SK-N-SH (cell line): Measurements from ENCODE around the gene OR10A4. TPM values are rescaled to one million over a fixed set of nuclear protein-coding genes. Genes with fewer than 3 reads are reported as not detected.

Source experiments
- CTCF ChIA-PET: fragments of 300-600, 350-600 bp; formaldehyde crosslinking; extraction: SDS; loops from one replicate; lab custom pipeline; 2021; lab: Yijun Ruan, JAX
- POLR2A ChIA-PET: fragments of 350-600 bp; sonication (Branson Sonifier 250); formaldehyde crosslinking; extraction: SDS; loops from one replicate; lab custom pipeline; 2020; ENCODE audit warnings: antibody characterized with exemption, inconsistent platforms; lab: Yijun Ruan, JAX
- DNase-seq: peaks from one replicate; pipeline ENCODE4 v3.0.0; 2012
- H2AFZ ChIP-seq: fragments of 200-600 bp; sonication (generic); 2 replicates; pipeline ENCODE4 v1.8.1; 2016; ENCODE audit warnings: antibody characterized with exemption, mild to moderate bottlenecking, low read depth
- H3F3A ChIP-seq: fragments of 200-600 bp; sonication (generic); replicated peaks from 2 replicates; pipeline ENCODE3; 2016; ENCODE audit warnings: antibody characterized with exemption, mild to moderate bottlenecking; ENCODE audit not compliant: insufficient read depth
- H3K27ac ChIP-seq, 2 experiments: fragments of 200-500 bp in 1 of 2; fragments of 200-600 bp in 1 of 2; sonication (Bioruptor generic) in 1 of 2; sonication (generic), shearing (Covaris generic) in 1 of 2; 2 replicates each; pipeline versions ENCODE4 v1.5.1 to v1.6.1; 2014 to 2016; ENCODE audit warnings: low read depth in 2 of 2, inconsistent platforms in 1 of 2, low read length in 1 of 2, mild to moderate bottlenecking in 1 of 2, mixed read lengths in 1 of 2
- H3K27me3 ChIP-seq: fragments of 200-600 bp; sonication (generic), shearing (Covaris generic); 2 replicates; pipeline ENCODE4 v1.6.1; 2016; ENCODE audit warnings: mixed run types; ENCODE audit not compliant: insufficient read depth
- H3K36me3 ChIP-seq, 2 experiments: fragments of 200-500 bp in 1 of 2; fragments of 200-600 bp in 1 of 2; sonication (Bioruptor generic) in 1 of 2; sonication (generic) in 1 of 2; replicated peaks in 1 of 2; 2 replicates each; pipeline versions ENCODE3 to v1.5.1; 2014 to 2016; ENCODE audit warnings: low read length in 1 of 2, mild to moderate bottlenecking in 1 of 2; ENCODE audit not compliant: insufficient read depth in 2 of 2, control insufficient read depth in 1 of 2
- H3K4me1 ChIP-seq, 2 experiments: fragments of 200-500 bp in 1 of 2; fragments of 200-600 bp in 1 of 2; sonication (Bioruptor generic) in 1 of 2; sonication (generic), shearing (Covaris generic) in 1 of 2; 2 replicates each; pipeline versions ENCODE4 v1.5.1 to v1.6.1; 2014 to 2016; ENCODE audit warnings: low read depth in 1 of 2, low read length in 1 of 2, mixed run types in 1 of 2; ENCODE audit not compliant: insufficient read depth in 2 of 2, control insufficient read depth in 1 of 2
- H3K4me2 ChIP-seq: fragments of 200-600 bp; sonication (generic), shearing (Covaris generic); 2 replicates; pipeline ENCODE4 v1.6.1; 2017; ENCODE audit warnings: mixed run types
- H3K4me3 ChIP-seq, 2 experiments: fragments of 200-500 bp in 1 of 2; fragments of 200-600 bp in 1 of 2; sonication (Bioruptor generic) in 1 of 2; sonication (generic), shearing (Covaris generic) in 1 of 2; 2 replicates each; pipeline versions ENCODE4 v1.5.1 to v1.8.1; 2014 to 2016; ENCODE audit warnings: low read depth in 2 of 2, inconsistent platforms in 1 of 2, low read length in 1 of 2, mild to moderate bottlenecking in 1 of 2, mixed read lengths in 1 of 2, moderate library complexity in 1 of 2
- H3K79me2 ChIP-seq: fragments of 200-600 bp; sonication (generic); 2 replicates; pipeline ENCODE4 v1.8.1; 2017; ENCODE audit warnings: mild to moderate bottlenecking; ENCODE audit not compliant: insufficient read depth
- H3K9ac ChIP-seq: fragments of 200-600 bp; sonication (generic); 2 replicates; pipeline ENCODE4 v1.6.1; 2017; ENCODE audit warnings: mixed run types
- H3K9me2 ChIP-seq: fragments of 200-600 bp; sonication (generic); 2 replicates; pipeline ENCODE4 v1.6.1; 2017; ENCODE audit warnings: mixed run types
- H3K9me3 ChIP-seq: fragments of 200-600 bp; sonication (generic); 2 replicates; pipeline ENCODE4 v1.6.1; 2017; ENCODE audit warnings: mixed run types, mild to moderate bottlenecking, moderate library complexity
- H4K20me1 ChIP-seq: fragments of 200-600 bp; sonication (generic); 2 replicates; pipeline ENCODE4 v1.6.1; 2017; ENCODE audit warnings: mild to moderate bottlenecking, mixed run types; ENCODE audit not compliant: insufficient read depth
- CHD2 ChIP-seq: fragments of 150-350 bp; IDR thresholded peaks from 2 replicates; pipeline ENCODE4 v1.6.1; 2018; ENCODE audit warnings: low read length; ENCODE audit not compliant: partially characterized antibody
- ELF1 ChIP-seq: IDR thresholded peaks from 2 replicates; pipeline ENCODE4 v1.4.0; 2012
- EZH2phosphoT487 ChIP-seq: fragments of 200-600 bp; sonication (generic); IDR thresholded peaks from 2 replicates; pipeline ENCODE4 v1.6.1; 2017; ENCODE audit warnings: low read depth, mixed run types, mild to moderate bottlenecking, antibody characterized with exemption, moderate library complexity, borderline replicate concordance
- FOSL2 ChIP-seq: IDR thresholded peaks from 2 replicates; pipeline ENCODE4 v1.4.0; 2012; ENCODE audit warnings: low read depth, mild to moderate bottlenecking, moderate library complexity, borderline replicate concordance
- FOXM1 ChIP-seq: IDR thresholded peaks from 2 replicates; pipeline ENCODE4 v1.4.0; 2012; ENCODE audit warnings: low read depth, mild to moderate bottlenecking
- GABPA ChIP-seq: IDR thresholded peaks from 2 replicates; pipeline ENCODE4 v1.4.0; 2012; ENCODE audit warnings: low read depth, mild to moderate bottlenecking
- GATA2 ChIP-seq: sonication (generic); formaldehyde crosslinking; IDR thresholded peaks from 2 replicates; pipeline ENCODE4 v1.5.0; 2020; ENCODE audit warnings: mild to moderate bottlenecking, missing genetic modification reagents
- JUND ChIP-seq: IDR thresholded peaks from 2 replicates; pipeline ENCODE4 v1.4.0; 2012
- MXI1 ChIP-seq: IDR thresholded peaks from 2 replicates; pipeline ENCODE4 v1.6.1; 2012; ENCODE audit warnings: mild to moderate bottlenecking, low read depth, low read length, improper control_type of control experiment
- POLR2AphosphoS5 ChIP-seq: IDR thresholded peaks from 2 replicates; pipeline ENCODE4 v1.6.1; 2012; ENCODE audit warnings: low read depth, low read length
- RAD21 ChIP-seq: IDR thresholded peaks from 2 replicates; pipeline ENCODE4 v1.6.1; 2012; ENCODE audit warnings: mild to moderate bottlenecking, low read length
- RCOR1 ChIP-seq: fragments of 150-350 bp; IDR thresholded peaks from 2 replicates; pipeline ENCODE4 v1.6.1; 2017; ENCODE audit warnings: antibody characterized with exemption, low read length
- REST ChIP-seq: IDR thresholded peaks from 2 replicates; pipeline ENCODE4 v1.6.1; 2012; ENCODE audit warnings: mild to moderate bottlenecking, low read depth, low read length, moderate library complexity
- RFX5 ChIP-seq: IDR thresholded peaks from 2 replicates; pipeline ENCODE4 v1.6.1; 2012; ENCODE audit warnings: mild to moderate bottlenecking, improper control_type of control experiment, low read length
- RXRA ChIP-seq: IDR thresholded peaks from 2 replicates; pipeline ENCODE4 v1.4.0; 2012; ENCODE audit warnings: low read depth, mild to moderate bottlenecking, borderline replicate concordance
- SIN3A ChIP-seq: IDR thresholded peaks from 2 replicates; pipeline ENCODE4 v1.6.1; 2012; ENCODE audit warnings: low read depth, mild to moderate bottlenecking, low read length, moderate library complexity, borderline replicate concordance
- SMC3 ChIP-seq: IDR thresholded peaks from 2 replicates; pipeline ENCODE4 v1.6.1; 2012; ENCODE audit warnings: low read depth, low read length, improper control_type of control experiment
- TEAD4 ChIP-seq: IDR thresholded peaks from 2 replicates; pipeline ENCODE4 v1.4.0; 2012; ENCODE audit warnings: mild to moderate bottlenecking, borderline replicate concordance; ENCODE audit not compliant: insufficient read depth
- USF1 ChIP-seq: IDR thresholded peaks from 2 replicates; pipeline ENCODE4 v1.4.0; 2012; ENCODE audit warnings: low read depth, borderline replicate concordance
- USF2 ChIP-seq: fragments of 150-350 bp; IDR thresholded peaks from 2 replicates; pipeline ENCODE4 v1.6.1; 2017; ENCODE audit warnings: antibody characterized with exemption, low read length, low read depth, borderline replicate concordance
- YY1 ChIP-seq: IDR thresholded peaks from 2 replicates; pipeline ENCODE4 v1.4.0; 2012; ENCODE audit warnings: low read depth, mild to moderate bottlenecking
- WGBS: methylation state at CpG from one replicate; pipeline ENCODE4 v1.1.6; 2017; ENCODE audit warnings: low lambda C conversion rate; 5-methylcytosine and 5-hydroxymethylcytosine counted together
- polyA plus RNA-seq, 3 experiments: library from polyadenylated mRNA; depleted of rRNA; stranded (reverse); fragments of >200 nt; gene quantifications; 2 replicates each; pipeline ENCODE4 v1.2.3, GENCODE V29; 2012
- TF ChIP-seq, protein P1 (sequence below): IDR thresholded peaks from 2 replicates; pipeline ENCODE4 v1.4.0; 2012; ENCODE audit warnings: low read depth
- TF ChIP-seq, protein P2 (sequence below): fragments of 200-600 bp; sonication (generic); IDR thresholded peaks from 2 replicates; pipeline ENCODE4 v1.6.1; 2017; ENCODE audit warnings: antibody characterized with exemption, mild to moderate bottlenecking, moderate library complexity
- TF ChIP-seq, protein P3 (sequence below): IDR thresholded peaks from 2 replicates; pipeline ENCODE4; 2012

OR10A4 gene
- polyA plus RNA-seq, 1 of the 3 experiments (the other 2 are of a cell fraction) = not detected

DNA sequence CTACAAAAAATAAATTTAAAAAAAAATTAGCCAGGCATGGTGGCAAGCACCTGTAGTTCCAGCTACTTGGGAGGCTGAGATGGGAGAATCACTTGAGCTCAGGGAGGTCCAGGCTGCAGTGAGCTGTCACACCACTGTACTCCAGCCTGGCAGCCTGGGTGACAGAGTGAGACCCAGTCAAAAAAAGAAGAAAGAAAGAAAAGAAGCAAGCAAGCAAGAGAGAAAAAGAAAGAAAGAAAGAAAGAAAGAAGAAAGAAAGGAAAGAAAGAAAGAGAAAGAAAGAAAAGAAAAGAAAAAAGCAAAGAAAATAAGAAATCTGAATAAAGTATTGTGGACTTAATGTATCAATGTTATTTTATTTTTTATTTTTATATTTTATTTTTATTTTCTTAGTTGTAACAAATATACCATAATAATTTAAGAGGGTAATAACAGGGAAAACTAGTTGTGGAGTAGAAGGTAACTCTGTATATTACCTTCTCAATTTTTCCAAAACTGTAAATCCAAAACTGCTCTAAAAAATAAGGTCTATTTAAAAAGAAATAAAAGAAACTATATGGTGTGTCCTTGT lies 48.7 kb downstream of the OR10A4 start (continued):
- TF ChIP-seq FOSL2 = no peak
- no peak for TF ChIP-seq RCOR1
- no peak for TF ChIP-seq USF2
- no peak for TF ChIP-seq SIN3A
- no peak for TF ChIP-seq YY1
- no peak for TF ChIP-seq GATA2 (CRISPR knock-in tag)
- TF ChIP-seq TEAD4 = no peak
- no peak for TF ChIP-seq FOXM1
- no peak for TF ChIP-seq CHD2
- no peak for TF ChIP-seq REST
- TF ChIP-seq, protein P1, sequence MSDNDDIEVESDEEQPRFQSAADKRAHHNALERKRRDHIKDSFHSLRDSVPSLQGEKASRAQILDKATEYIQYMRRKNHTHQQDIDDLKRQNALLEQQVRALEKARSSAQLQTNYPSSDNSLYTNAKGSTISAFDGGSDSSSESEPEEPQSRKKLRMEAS = no peak

DNA sequence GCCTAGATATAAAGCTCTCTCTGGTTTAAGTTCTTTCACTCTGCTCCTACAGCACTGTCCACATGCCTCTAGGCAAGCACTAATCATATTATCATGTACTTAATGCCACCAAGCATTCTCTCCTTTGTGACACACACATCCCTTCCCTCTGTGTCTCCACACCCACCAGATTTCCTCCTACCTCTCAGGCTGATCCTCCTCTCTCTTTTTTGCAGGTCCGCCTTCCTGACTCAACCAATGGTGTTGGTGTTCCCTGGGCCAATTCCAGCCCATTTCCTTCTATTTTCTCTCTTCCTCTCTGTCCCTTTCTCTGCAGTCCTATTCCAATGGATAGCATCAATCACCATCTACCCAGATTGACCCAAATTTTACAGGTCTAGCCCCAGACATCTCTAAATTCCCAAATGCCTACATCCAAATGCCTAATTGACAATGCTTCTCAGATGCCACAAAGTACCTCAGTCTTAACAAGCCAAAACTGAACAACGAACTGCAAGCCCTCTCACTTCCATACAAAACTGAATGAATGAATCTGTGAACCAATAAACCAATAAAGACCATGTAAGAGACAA lies 49.3 kb downstream of the OR10A4 start:
- no peak for DNase-seq
- H3K9ac ChIP-seq = no peak overlapping the region
- POLR2A ChIA-PET = no interaction called here

More for the DNA sequence above, 49.3 kb downstream of the OR10A4 start:
- H3K36me3 ChIP-seq = no peaks in the 10 kb centered on the region
- H3K9me2 ChIP-seq = no peaks in the 10 kb centered on the region
- H3K27ac ChIP-seq = no peak overlapping the region
- H3K4me2 ChIP-seq = peak overlapping the region; percentile 95
- H3K4me1 ChIP-seq = peaks cover 0 to 5% of the 10 kb centered on the region in 2 experiments; a peak in 1 of 4 replicates
- H3K27me3 ChIP-seq = no peaks in the 10 kb centered on the region
- TF ChIP-seq RAD21 (no peak), EZH2phosphoT487 (no peak), SIN3A (no peak), RCOR1 (no peak), GABPA (no peak), RXRA (no peak), ELF1 (no peak), USF1 (no peak), JUND (no peak), FOSL2 (no peak), MXI1 (no peak), RFX5 (no peak), SMC3 (no peak), POLR2AphosphoS5 (no peak), GATA2 (CRISPR knock-in tag) (no peak), FOXM1 (no peak)
- TF ChIP-seq, protein P2, sequence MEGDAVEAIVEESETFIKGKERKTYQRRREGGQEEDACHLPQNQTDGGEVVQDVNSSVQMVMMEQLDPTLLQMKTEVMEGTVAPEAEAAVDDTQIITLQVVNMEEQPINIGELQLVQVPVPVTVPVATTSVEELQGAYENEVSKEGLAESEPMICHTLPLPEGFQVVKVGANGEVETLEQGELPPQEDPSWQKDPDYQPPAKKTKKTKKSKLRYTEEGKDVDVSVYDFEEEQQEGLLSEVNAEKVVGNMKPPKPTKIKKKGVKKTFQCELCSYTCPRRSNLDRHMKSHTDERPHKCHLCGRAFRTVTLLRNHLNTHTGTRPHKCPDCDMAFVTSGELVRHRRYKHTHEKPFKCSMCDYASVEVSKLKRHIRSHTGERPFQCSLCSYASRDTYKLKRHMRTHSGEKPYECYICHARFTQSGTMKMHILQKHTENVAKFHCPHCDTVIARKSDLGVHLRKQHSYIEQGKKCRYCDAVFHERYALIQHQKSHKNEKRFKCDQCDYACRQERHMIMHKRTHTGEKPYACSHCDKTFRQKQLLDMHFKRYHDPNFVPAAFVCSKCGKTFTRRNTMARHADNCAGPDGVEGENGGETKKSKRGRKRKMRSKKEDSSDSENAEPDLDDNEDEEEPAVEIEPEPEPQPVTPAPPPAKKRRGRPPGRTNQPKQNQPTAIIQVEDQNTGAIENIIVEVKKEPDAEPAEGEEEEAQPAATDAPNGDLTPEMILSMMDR = no peak
- TF ChIP-seq, protein P3, sequence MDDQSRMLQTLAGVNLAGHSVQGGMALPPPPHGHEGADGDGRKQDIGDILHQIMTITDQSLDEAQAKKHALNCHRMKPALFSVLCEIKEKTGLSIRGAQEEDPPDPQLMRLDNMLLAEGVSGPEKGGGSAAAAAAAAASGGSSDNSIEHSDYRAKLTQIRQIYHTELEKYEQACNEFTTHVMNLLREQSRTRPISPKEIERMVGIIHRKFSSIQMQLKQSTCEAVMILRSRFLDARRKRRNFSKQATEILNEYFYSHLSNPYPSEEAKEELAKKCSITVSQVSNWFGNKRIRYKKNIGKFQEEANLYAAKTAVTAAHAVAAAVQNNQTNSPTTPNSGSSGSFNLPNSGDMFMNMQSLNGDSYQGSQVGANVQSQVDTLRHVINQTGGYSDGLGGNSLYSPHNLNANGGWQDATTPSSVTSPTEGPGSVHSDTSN = no peak
- no peaks in the 10 kb centered on the region for H3K9me3 ChIP-seq
- no peaks in the 10 kb centered on the region for H3F3A ChIP-seq
- H2AFZ ChIP-seq = peak overlapping the region; percentile 96
- H3K4me3 ChIP-seq = peak overlapping the region; percentile 53 to 72
- no peaks in the 10 kb centered on the region for H4K20me1 ChIP-seq
- CTCF ChIA-PET = interaction anchor here (0.6 kb wide), 1 partner anchor 62 kb away, joined by 3 read pairs; no protein-coding TSS in a partner anchor
- WGBS = 52% methylated on average over 2 of the region's 2 CpGs
- no peaks in the 10 kb centered on the region for H3K79me2 ChIP-seq
